Ascending aorta (tissue), 2 donors: ENCODE measurements around the gene JDP2. TPM values are rescaled to one million over a fixed set of nuclear protein-coding genes. Genes with fewer than 3 reads are reported as not detected.

ENCODE experiments used
- DNase-seq, 2 donors: peaks; one replicate each; pipeline ENCODE4 v3.0.0-alpha.2; 2019; ENCODE audit warnings: low spot score in 2 of 2
- H3K27ac ChIP-seq, 2 donors: fragments of 200-600 bp; sonication (generic); one replicate each; pipeline ENCODE4 v1.5.1; 2016 to 2017; ENCODE audit warnings: mild to moderate bottlenecking in 1 of 2
- H3K27me3 ChIP-seq: fragments of 200-600 bp; sonication (generic); one replicate; pipeline ENCODE4 v1.5.1; 2017
- H3K36me3 ChIP-seq, 2 donors: fragments of 200-600 bp; sonication (generic); one replicate each; pipeline ENCODE4 v1.5.1; 2016
- H3K4me1 ChIP-seq, 2 donors: fragments of 200-600 bp; sonication (generic); one replicate each; pipeline ENCODE4 v1.5.1; 2016 to 2017; ENCODE audit warnings: mild to moderate bottlenecking in 1 of 2
- H3K4me3 ChIP-seq, 2 donors: fragments of 200-600 bp; sonication (generic); one replicate each; pipeline ENCODE4 v1.5.1; 2016 to 2017; ENCODE audit warnings: mild to moderate bottlenecking in 1 of 2
- H3K9me3 ChIP-seq, 2 donors: fragments of 200-600 bp; sonication (generic); one replicate each; pipeline ENCODE4 v1.5.1; 2016
- intact Hi-C: fragments of 100-400 bp; cut with DNase I; formaldehyde crosslinking; loops from one replicate; pipeline ENCODE4 v1.15.1; 2023
- total RNA-seq: library from RNA; depleted of rRNA; stranded (reverse); fragments of >200 nt; gene quantifications from one replicate; pipeline ENCODE4 v1.1.0, GENCODE V29; 2016
- TF ChIP-seq, protein P1 (sequence below), 3 experiments: fragments of 200-600 bp in 2 of 3; fragments of 450-650 bp in 1 of 3; sonication (generic) in 2 of 3; IDR thresholded peaks; one replicate each; pipeline ENCODE4 v1.5.1; 2016 to 2019; ENCODE audit warnings: antibody characterized with exemption in 3 of 3, mild to moderate bottlenecking in 1 of 3, moderate library complexity in 1 of 3

The JDP2 gene
- total RNA-seq, 1 donor from 2014 or later = 213 TPM

DNA sequence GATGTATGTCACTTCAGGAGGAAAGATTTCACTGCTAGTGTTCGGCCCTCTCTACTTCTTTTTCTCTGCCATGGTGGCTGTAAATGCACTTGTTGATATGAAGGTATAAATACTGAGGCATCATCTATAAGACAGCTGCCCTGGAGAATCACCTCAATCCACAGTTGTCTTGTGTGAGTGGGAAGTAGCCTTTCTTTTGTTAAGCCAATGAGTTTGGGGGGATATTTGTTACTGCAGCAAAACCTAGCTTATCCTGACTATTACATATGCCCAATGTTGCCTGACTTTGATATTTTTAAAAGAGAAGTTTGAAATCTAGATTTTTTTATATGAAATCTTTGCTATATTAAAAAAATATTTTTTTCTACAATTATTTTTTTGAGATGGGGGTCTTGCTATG is 3.3 kb upstream of the JDP2 start:
- Histone ChIP-seq H3K27me3 (no peaks in the 10 kb centered on the region), H3K4me1 (peaks cover 9 to 10% of the 10 kb centered on the region in 2 donors), H3K27ac (no peak overlapping the region), H3K36me3 (no peaks in the 10 kb centered on the region), H3K4me3 (no peak overlapping the region), H3K9me3 (no peaks in the 10 kb centered on the region)
- TF ChIP-seq, protein P1, sequence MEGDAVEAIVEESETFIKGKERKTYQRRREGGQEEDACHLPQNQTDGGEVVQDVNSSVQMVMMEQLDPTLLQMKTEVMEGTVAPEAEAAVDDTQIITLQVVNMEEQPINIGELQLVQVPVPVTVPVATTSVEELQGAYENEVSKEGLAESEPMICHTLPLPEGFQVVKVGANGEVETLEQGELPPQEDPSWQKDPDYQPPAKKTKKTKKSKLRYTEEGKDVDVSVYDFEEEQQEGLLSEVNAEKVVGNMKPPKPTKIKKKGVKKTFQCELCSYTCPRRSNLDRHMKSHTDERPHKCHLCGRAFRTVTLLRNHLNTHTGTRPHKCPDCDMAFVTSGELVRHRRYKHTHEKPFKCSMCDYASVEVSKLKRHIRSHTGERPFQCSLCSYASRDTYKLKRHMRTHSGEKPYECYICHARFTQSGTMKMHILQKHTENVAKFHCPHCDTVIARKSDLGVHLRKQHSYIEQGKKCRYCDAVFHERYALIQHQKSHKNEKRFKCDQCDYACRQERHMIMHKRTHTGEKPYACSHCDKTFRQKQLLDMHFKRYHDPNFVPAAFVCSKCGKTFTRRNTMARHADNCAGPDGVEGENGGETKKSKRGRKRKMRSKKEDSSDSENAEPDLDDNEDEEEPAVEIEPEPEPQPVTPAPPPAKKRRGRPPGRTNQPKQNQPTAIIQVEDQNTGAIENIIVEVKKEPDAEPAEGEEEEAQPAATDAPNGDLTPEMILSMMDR (IDR thresholded peaks at IDR 0.05) = no peak
- intact Hi-C loops = loop anchor here (10.0 kb wide), 1 partner anchor 60 kb away; no protein-coding TSS in a partner anchor
- no peak for DNase-seq

DNA sequence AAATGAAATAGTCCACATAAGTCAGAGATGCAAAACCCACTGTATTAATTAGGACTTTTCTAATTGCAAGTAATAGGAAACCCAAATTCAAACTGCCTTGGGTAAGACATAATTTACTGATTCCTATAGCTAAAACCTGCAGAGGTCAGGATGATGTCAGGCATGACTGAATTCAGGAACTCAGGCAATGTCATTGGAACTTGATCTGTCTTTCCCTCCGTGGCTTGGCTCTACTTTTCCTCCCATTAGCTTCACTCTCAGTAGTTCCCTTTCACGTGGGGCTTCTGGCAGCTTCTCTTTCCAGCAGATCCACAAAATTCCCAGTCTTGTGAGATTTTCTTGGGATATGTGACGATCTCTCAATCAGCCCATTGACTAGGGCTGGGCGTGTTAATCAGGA is 2.4 kb upstream of the JDP2 start:
- Histone ChIP-seq H3K36me3 (no peaks in the 10 kb centered on the region), H3K4me1 (peaks cover 12 to 18% of the 10 kb centered on the region in 2 donors), H3K4me3 (no peak overlapping the region), H3K27ac (no peak overlapping the region), H3K9me3 (no peaks in the 10 kb centered on the region), H3K27me3 (no peaks in the 10 kb centered on the region)
- DNase-seq = no peak
- TF ChIP-seq, protein P1 (IDR thresholded peaks at IDR 0.05) = no peak
- intact Hi-C loops = loop anchor here (5.0 to 10.0 kb wide), 3 partner anchors 61 to 248 kb away; partner anchors contain the start of gene TMED10

DNA sequence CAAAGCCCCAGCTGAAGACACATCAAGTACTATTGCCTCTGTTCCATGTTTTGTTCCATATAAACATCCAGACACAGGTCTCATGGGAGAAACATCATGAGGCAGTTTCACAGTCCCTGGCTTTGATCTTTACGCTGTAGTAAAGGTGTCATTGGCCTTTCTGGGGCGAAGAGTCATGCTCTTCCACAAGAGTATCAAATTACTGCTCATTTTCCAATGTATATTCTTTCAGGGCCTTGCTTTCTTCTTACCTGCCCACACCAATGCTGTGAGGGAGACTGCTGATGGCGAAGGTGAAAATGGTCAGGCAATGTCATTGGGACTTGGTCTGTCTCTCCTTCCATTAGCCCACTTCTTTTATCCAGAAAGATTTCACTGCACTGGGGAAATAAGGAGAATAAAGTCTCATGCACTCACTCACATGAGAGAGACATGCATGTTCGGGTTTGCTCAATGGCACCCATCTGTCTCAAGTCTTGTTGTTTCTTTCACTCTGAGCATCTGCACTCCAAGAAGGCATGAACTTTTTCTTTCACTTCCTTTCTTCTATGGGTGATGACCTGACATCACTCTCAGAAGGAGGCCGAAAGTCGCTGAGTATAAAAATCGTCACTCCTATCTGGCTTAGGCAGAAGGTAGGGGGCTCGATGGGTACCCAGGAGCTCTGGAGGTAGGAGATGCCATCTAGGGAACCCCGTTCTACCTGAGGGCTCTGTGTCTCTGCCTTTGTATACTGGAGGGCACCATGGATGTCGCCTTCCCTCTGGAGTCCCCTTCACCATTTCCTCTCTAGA is 1.3 kb upstream of the JDP2 start:
- H3K36me3 ChIP-seq = no peaks in the 10 kb centered on the region
- peaks cover 17 to 28% of the 10 kb centered on the region in 2 donors for H3K4me1 ChIP-seq
- intact Hi-C loops = loop anchor here (1.0 to 10.0 kb wide), 4 partner anchors 26 to 249 kb away; partner anchors contain the start of gene TMED10
- TF ChIP-seq, protein P1 (IDR thresholded peaks at IDR 0.05) = no peak
- H3K4me3 ChIP-seq = peak overlapping the region; percentile 87 to 90
- H3K27ac ChIP-seq = peak overlapping the region; percentile 78 to 84
- no peaks in the 10 kb centered on the region for H3K9me3 ChIP-seq
- H3K27me3 ChIP-seq = no peaks in the 10 kb centered on the region
- no peak for DNase-seq

DNA sequence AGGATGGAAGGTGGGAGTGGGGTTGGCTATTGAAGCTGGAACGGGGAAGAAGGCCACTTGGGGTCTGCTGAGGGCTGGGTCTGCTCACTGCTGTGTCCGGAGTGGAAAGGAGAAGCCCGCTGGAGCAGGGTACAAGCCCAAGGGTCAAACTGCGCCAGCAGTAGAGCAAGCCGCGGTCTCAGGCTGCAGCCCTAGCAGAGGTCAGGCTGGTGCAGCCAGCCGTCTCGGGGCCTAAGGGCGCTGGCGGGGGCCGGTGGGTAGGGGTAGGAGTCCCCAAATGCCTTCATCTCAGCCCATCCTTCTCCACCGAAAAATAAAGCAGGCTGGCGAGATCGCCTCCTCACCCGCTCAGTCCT is 718 bp upstream of the JDP2 start:
- H3K4me1 ChIP-seq = peaks cover 17 to 30% of the 10 kb centered on the region in 2 donors
- DNase-seq = no peak
- TF ChIP-seq, protein P1 (IDR thresholded peaks at IDR 0.05) = no peak
- peak overlapping the region; percentile 78 to 84 for H3K27ac ChIP-seq
- no peaks in the 10 kb centered on the region for H3K9me3 ChIP-seq
- peak overlapping the region; percentile 87 to 90 for H3K4me3 ChIP-seq
- peaks cover 0 to 3% of the 10 kb centered on the region in 2 donors for H3K36me3 ChIP-seq
- intact Hi-C loops = loop anchor here (1.0 to 10.0 kb wide), 4 partner anchors 27 to 250 kb away; partner anchors contain the start of gene TMED10
- no peaks in the 10 kb centered on the region for H3K27me3 ChIP-seq

DNA sequence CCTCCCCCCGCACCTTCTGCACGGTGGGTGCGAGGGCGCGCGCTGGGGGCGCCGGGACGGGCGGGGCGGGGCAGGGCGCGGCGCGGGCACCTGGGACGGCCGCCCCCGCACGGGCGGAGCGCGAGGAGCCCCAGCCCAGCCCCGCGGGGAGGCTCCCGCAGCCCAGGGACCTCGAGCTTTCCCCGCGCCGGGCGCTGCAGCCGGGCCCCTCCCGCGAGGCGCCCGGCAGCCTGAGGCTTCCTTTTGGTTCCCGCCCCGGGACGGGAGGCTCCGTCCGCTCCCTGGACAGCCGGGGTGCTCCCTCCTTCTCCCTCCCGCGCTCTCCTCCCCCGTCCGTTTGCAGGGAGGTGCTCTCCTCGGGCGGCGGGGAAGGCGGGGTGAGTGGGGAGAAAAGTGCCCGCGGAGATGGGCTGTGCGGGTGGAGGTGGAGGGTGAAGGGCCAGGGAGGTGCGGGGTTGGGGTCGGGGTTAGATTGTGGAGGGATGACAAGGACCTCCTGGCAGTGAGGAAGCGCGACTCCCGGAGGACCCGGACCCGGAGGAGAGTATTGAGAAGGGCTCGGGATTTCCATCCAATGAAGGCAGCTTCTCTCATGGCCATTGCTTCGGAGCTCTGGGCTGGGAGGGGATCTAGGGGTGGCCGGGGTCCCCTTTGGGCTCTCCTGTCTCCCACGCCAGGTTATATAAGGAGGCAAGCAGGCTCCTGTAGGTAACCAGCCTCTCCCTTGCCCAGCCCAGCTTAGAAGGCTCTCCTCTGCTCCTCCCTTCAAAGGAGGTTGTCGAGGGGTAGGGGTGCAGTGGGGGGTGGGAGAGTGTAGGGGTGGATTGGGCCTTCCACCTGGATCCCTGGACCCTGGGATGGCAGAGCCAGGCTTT is 645 bp downstream of the JDP2 start:
- Histone ChIP-seq H3K27ac (peak overlapping the region; percentile 60 to 84), H3K36me3 (peaks cover 0 to 11% of the 10 kb centered on the region in 2 donors), H3K9me3 (no peaks in the 10 kb centered on the region), H3K4me3 (peak overlapping the region; percentile 81 to 85), H3K4me1 (peaks cover 17 to 30% of the 10 kb centered on the region in 2 donors), H3K27me3 (no peaks in the 10 kb centered on the region)
- DNase-seq = no peak
- TF ChIP-seq, protein P1 (IDR thresholded peaks at IDR 0.05) = no peak
- intact Hi-C loops = loop anchor here (2.0 to 10.0 kb wide), 5 partner anchors 38 to 251 kb away; partner anchors contain the start of gene TMED10
